ENCODE data around the gene PRDX4.

DNA sequence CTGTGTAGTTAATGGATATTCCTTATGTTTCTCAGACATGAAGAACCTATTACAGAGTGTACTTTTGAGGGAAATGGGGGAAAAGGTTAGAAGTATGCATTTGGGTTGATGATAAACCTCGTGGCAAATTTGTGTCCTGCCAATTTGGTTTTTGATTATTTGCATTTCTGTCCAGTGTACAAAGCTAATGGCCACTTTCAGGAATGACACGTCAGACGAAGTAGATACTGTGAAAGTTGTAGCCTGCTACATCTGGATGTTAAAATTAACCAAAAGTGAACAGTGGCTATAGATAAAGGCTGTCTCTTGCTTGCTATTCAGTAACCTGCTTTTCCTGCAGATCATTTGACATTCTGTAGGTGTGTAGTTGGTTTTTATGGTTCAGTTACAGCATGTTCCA, 1.0 kb downstream of the PRDX4 start:
- TF ChIP-seq EZH2 (IDR thresholded peaks at IDR 0.05; ENCODE audit: borderline replicate concordance, insufficient read depth, low read depth, low read length, poor library complexity, severe bottlenecking), result no peak
- TF ChIP-seq, protein P1, sequence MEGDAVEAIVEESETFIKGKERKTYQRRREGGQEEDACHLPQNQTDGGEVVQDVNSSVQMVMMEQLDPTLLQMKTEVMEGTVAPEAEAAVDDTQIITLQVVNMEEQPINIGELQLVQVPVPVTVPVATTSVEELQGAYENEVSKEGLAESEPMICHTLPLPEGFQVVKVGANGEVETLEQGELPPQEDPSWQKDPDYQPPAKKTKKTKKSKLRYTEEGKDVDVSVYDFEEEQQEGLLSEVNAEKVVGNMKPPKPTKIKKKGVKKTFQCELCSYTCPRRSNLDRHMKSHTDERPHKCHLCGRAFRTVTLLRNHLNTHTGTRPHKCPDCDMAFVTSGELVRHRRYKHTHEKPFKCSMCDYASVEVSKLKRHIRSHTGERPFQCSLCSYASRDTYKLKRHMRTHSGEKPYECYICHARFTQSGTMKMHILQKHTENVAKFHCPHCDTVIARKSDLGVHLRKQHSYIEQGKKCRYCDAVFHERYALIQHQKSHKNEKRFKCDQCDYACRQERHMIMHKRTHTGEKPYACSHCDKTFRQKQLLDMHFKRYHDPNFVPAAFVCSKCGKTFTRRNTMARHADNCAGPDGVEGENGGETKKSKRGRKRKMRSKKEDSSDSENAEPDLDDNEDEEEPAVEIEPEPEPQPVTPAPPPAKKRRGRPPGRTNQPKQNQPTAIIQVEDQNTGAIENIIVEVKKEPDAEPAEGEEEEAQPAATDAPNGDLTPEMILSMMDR (IDR thresholded peaks at IDR 0.05), result no peak
